ENCODE data around the gene FRAT2. TPM values are rescaled to one million over a fixed set of nuclear protein-coding genes. Genes with fewer than 3 reads are reported as not detected.

Gene FRAT2
- polyA plus RNA-seq, 10 donors, result 2.6 to 5.8 (median 3.7) TPM

- no peak for DNase-seq
Measured at GRCh38 chr10:97328646-97329453, 5.7 kb downstream of the FRAT2 start.

- no peak for DNase-seq
Measured at GRCh38 chr10:97327348-97328294, 6.9 kb downstream of the FRAT2 start.

GRCh38 chr10:97325754-97326153, 8.8 kb downstream of the FRAT2 start:
- no peak for DNase-seq

- DNase-seq, result no peak
Measured at GRCh38 chr10:97323501-97323900, 11.0 kb downstream of the FRAT2 start.

- peak in 1 of 3 donors; percentile 18 for DNase-seq
Measured at GRCh38 chr10:97321804-97322190, 12.7 kb downstream of the FRAT2 start.

GRCh38 chr10:97321032-97321803, 13.3 kb downstream of the FRAT2 start:
- DNase-seq, result peak in 1 of 3 donors; percentile 65

GRCh38 chr10:97320480-97321031, 14.0 kb downstream of the FRAT2 start:
- no peak for DNase-seq

- DNase-seq, result peak in 1 of 3 donors; percentile 76
Measured at GRCh38 chr10:97319671-97320479, 14.7 kb downstream of the FRAT2 start.

- DNase-seq, result peak; percentile 85 to 95 (median 92)
Measured at GRCh38 chr10:97318772-97319651, 15.5 kb downstream of the FRAT2 start, which contains the start of gene FRAT1. FRAT1 (plus strand) TSS chr10:97319271; CDS start chr10:97319454, 183 bp downstream.

- DNase-seq, result no peak
Measured at GRCh38 chr10:97314671-97315070, 19.9 kb downstream of the FRAT2 start.

GRCh38 chr10:97312897-97313296, 21.6 kb downstream of the FRAT2 start:
- no peak for DNase-seq

- no peak for DNase-seq
Measured at GRCh38 chr10:97311111-97311626, 23.4 kb downstream of the FRAT2 start.

GRCh38 chr10:97307866-97308780, 26.4 kb downstream of the FRAT2 start:
- no peak for DNase-seq

GRCh38 chr10:97307441-97307840, 27.1 kb downstream of the FRAT2 start:
- no peak for DNase-seq

- no peak for DNase-seq
Measured at GRCh38 chr10:97302088-97302791, 32.3 kb downstream of the FRAT2 start.

GRCh38 chr10:97300980-97301379, 33.5 kb downstream of the FRAT2 start:
- DNase-seq, result no peak

- no peak for DNase-seq
Measured at GRCh38 chr10:97298223-97298571, 36.3 kb downstream of the FRAT2 start.
